Sigmoid colon (tissue), 7 donors: ENCODE results near the gene SPINT1. TPM values are rescaled to one million over a fixed set of nuclear protein-coding genes. Genes with fewer than 3 reads are reported as not detected.
A peak's percentile ranks its signal among the peaks of the same experiment; 100 is the strongest.

Source experiments
- DNase-seq: peaks from one replicate; pipeline ENCODE4 v3.0.0-alpha.2; 2019
- H3K27ac ChIP-seq, 4 donors: fragments of 200-600 bp; sonication (generic); one replicate each; pipeline ENCODE4 v1.5.1; 2016 to 2019; ENCODE audit warnings: mild to moderate bottlenecking in 1 of 4
- H3K27me3 ChIP-seq, 3 donors: fragments of 200-600 bp; sonication (generic); one replicate each; pipeline ENCODE4 v1.5.1; 2019; ENCODE audit warnings: mild to moderate bottlenecking in 1 of 3
- H3K36me3 ChIP-seq, 4 donors: fragments of 200-600 bp; sonication (generic); one replicate each; pipeline ENCODE4 v1.5.1; 2016 to 2019
- H3K4me1 ChIP-seq, 4 donors: fragments of 200-600 bp; sonication (generic); one replicate each; pipeline ENCODE4 v1.5.1; 2017 to 2019
- H3K4me3 ChIP-seq, 4 donors: fragments of 200-600 bp; sonication (generic); one replicate each; pipeline ENCODE4 v1.5.1; 2017 to 2019; ENCODE audit warnings: mild to moderate bottlenecking in 2 of 4, moderate library complexity in 1 of 4
- H3K9me3 ChIP-seq, 4 donors: fragments of 200-600 bp in 3 of 4; sonication (generic) in 3 of 4; one replicate each; pipeline versions ENCODE4 v1.5.1 to v1.6.1; 2013 to 2019
- CTCF ChIP-seq, 4 experiments: fragments of 450-650 bp in 3 of 4; fragments of 200-600 bp in 1 of 4; IDR thresholded peaks; one replicate each; pipeline ENCODE4 v1.5.1; 2016 to 2019; ENCODE audit warnings: antibody characterized with exemption in 4 of 4, mild to moderate bottlenecking in 3 of 4, moderate library complexity in 2 of 4
- EP300 ChIP-seq, 4 donors: sonication (generic); formaldehyde crosslinking; IDR thresholded peaks; one replicate each; pipeline ENCODE4 v1.6.1; 2017; ENCODE audit warnings: antibody characterized with exemption in 4 of 4
- POLR2A ChIP-seq, 2 donors: fragments of 450-650 bp; IDR thresholded peaks; one replicate each; pipeline ENCODE4 v1.6.1; 2016; ENCODE audit warnings: antibody characterized with exemption in 2 of 2, mild to moderate bottlenecking in 2 of 2, moderate library complexity in 2 of 2
- POLR2AphosphoS5 ChIP-seq, 4 donors: sonication (generic); formaldehyde crosslinking; IDR thresholded peaks; one replicate each; pipeline ENCODE4 v1.6.1; 2017; ENCODE audit warnings: antibody characterized with exemption in 4 of 4
- WGBS, 2 donors: extraction: QIAGEN DNeasy Blood & Tissue Kit; methylation state at CpG; one replicate each; pipeline ENCODE4 v1.1.7; 2013; 5-methylcytosine and 5-hydroxymethylcytosine counted together
- intact Hi-C: fragments of 100-400 bp; cut with DNase I; formaldehyde crosslinking; loops from one replicate; pipeline ENCODE4 v1.15.1; 2023
- polyA plus RNA-seq, 3 donors: library from polyadenylated mRNA; stranded (reverse); fragments of 200-250 nt; gene quantifications; one replicate each; pipeline ENCODE4 v1.2.3, GENCODE V29; 2013
- total RNA-seq, 4 donors: library from RNA; depleted of rRNA; stranded (reverse); fragments of >200 nt; gene quantifications; one replicate each; pipeline ENCODE4 v1.1.0, GENCODE V29; 2016
- donor health status: healthy with polysubstance abuse.
- donor health status: Bipolar disorder and iron deficiency.
- donor health status: healthy.

The SPINT1 gene
- total and polyA plus RNA-seq, 7 donors = 1.1 to 146 (median 3.8) TPM

GRCh38 chr15:40807888-40808461 lies 35.9 kb upstream of the SPINT1 start:
- H3K27ac ChIP-seq = peak overlapping the region; percentile 94 to 98 (median 96)
- intact Hi-C loops = loop anchor here (1.0 to 10.0 kb wide), 5 partner anchors 41 to 643 kb away; partner anchors contain the start of genes BUB1B, C15orf62, RAD51 and RMDN3

GRCh38 chr15:40808861-40809450 lies 34.9 kb upstream of the SPINT1 start:
- Histone ChIP-seq H3K4me3 (no peak overlapping the region), H3K4me1 (peaks cover 0 to 26% (median 19%) of the 10 kb centered on the region in 4 donors), H3K27ac (no peak overlapping the region), H3K36me3 (peaks cover 0 to 30% (median 12%) of the 10 kb centered on the region in 4 donors), H3K9me3 (no peaks in the 10 kb centered on the region), H3K27me3 (no peaks in the 10 kb centered on the region)
- intact Hi-C loops = loop anchor here (5.0 to 10.0 kb wide), 3 partner anchors 42 to 644 kb away; partner anchors contain the start of genes BUB1B, C15orf62 and RAD51
- no peak for DNase-seq
- no peak for TF ChIP-seq POLR2AphosphoS5 (IDR thresholded peaks at IDR 0.05)
- no peak for TF ChIP-seq EP300 (IDR thresholded peaks at IDR 0.05)
- 46 to 79% methylated on average over 8 of the region's 8 CpGs for WGBS, 2 donors

More at GRCh38 chr15:40807888-40808461, 35.9 kb upstream of the SPINT1 start:
- WGBS, 2 donors = 9 to 47% methylated on average over 19 of the region's 19 CpGs
- H3K36me3 ChIP-seq = peaks cover 0 to 20% (median 4%) of the 10 kb centered on the region in 4 donors
- peak overlapping the region; percentile 85 to 98 (median 94) for H3K4me3 ChIP-seq
- no peaks in the 10 kb centered on the region for H3K9me3 ChIP-seq
- peaks cover 0 to 26% (median 19%) of the 10 kb centered on the region in 4 donors for H3K4me1 ChIP-seq
- TF ChIP-seq POLR2AphosphoS5 (IDR thresholded peaks at IDR 0.05) (no peak), EP300 (IDR thresholded peaks at IDR 0.05) (no peak), POLR2A (IDR thresholded peaks at IDR 0.05) (no peak), CTCF (IDR thresholded peaks at IDR 0.05) (no peak)
- H3K27me3 ChIP-seq = no peaks in the 10 kb centered on the region
- DNase-seq = no peak

GRCh38 chr15:40812721-40813425 lies 31.0 kb upstream of the SPINT1 start:
- WGBS, 2 donors = 92 to 95% methylated on average over 12 of the region's 12 CpGs
- Histone ChIP-seq H3K4me1 (peaks cover 0 to 15% (median 8%) of the 10 kb centered on the region in 4 donors), H3K4me3 (no peak overlapping the region), H3K9me3 (no peaks in the 10 kb centered on the region), H3K27me3 (no peaks in the 10 kb centered on the region), H3K27ac (no peak overlapping the region), H3K36me3 (peaks cover 0 to 33% (median 13%) of the 10 kb centered on the region in 4 donors)
- intact Hi-C loops = no loop called here
- TF ChIP-seq POLR2A (IDR thresholded peaks at IDR 0.05) = no peak
- TF ChIP-seq CTCF (IDR thresholded peaks at IDR 0.05) = no peak
- no peak for TF ChIP-seq POLR2AphosphoS5 (IDR thresholded peaks at IDR 0.05)
- TF ChIP-seq EP300 (IDR thresholded peaks at IDR 0.05) = no peak
- DNase-seq = no peak

- no peak overlapping the region for H3K27ac ChIP-seq
- peaks cover 0 to 33% (median 12%) of the 10 kb centered on the region in 4 donors for H3K36me3 ChIP-seq
- 92 to 94% methylated on average over 4 of the region's 4 CpGs for WGBS, 2 donors
- intact Hi-C loops = no loop called here
- no peak overlapping the region for H3K4me3 ChIP-seq
- no peak for DNase-seq
- no peaks in the 10 kb centered on the region for H3K9me3 ChIP-seq
- H3K4me1 ChIP-seq = no peaks in the 10 kb centered on the region
- no peak for TF ChIP-seq CTCF (IDR thresholded peaks at IDR 0.05)
- TF ChIP-seq POLR2AphosphoS5 (IDR thresholded peaks at IDR 0.05) = no peak
- no peak for TF ChIP-seq POLR2A (IDR thresholded peaks at IDR 0.05)
- TF ChIP-seq EP300 (IDR thresholded peaks at IDR 0.05) = no peak
- H3K27me3 ChIP-seq = no peaks in the 10 kb centered on the region
These were observed 28.7 kb upstream of the SPINT1 start for GRCh38 chr15:40815042-40815698.
